Mucosa of rectum (tissue), 2 donors: ENCODE results near the gene PEBP1.

Experiments
- H3K27ac ChIP-seq, 2 donors: one replicate each; pipeline ENCODE4 v1.7.0; 2013; ENCODE audit warnings: inconsistent platforms in 2 of 2, low read depth in 2 of 2, low read length in 2 of 2
- H3K27me3 ChIP-seq, 2 donors: one replicate each; pipeline ENCODE4 v1.7.0; 2013; ENCODE audit warnings: low read length in 2 of 2; ENCODE audit not compliant: control insufficient read depth in 2 of 2, insufficient read depth in 2 of 2
- H3K36me3 ChIP-seq, 2 donors: one replicate each; pipeline ENCODE4 v1.7.0; 2013; ENCODE audit warnings: low read length in 2 of 2; ENCODE audit not compliant: control insufficient read depth in 2 of 2, insufficient read depth in 2 of 2
- H3K4me1 ChIP-seq, 2 donors: one replicate each; pipeline ENCODE4 v1.7.0; 2013; ENCODE audit warnings: low read length in 2 of 2, mild to moderate bottlenecking in 1 of 2; ENCODE audit not compliant: control insufficient read depth in 2 of 2, insufficient read depth in 2 of 2
- H3K4me3 ChIP-seq, 2 donors: one replicate each; pipeline ENCODE4 v1.7.0; 2013; ENCODE audit warnings: low read length in 2 of 2
- H3K9ac ChIP-seq, 2 donors: one replicate each; pipeline ENCODE4 v1.7.0; 2013; ENCODE audit warnings: low read length in 2 of 2, low read depth in 1 of 2, mild to moderate bottlenecking in 1 of 2
- H3K9me3 ChIP-seq, 2 donors: one replicate each; pipeline ENCODE4 v1.7.0; 2013; ENCODE audit warnings: low read length in 2 of 2; ENCODE audit not compliant: control insufficient read depth in 2 of 2
- donor health status: healthy.
- donor health status: Normal muscosa, but diverticular disease.

Gene PEBP1

GRCh38 chr12:118187751-118188435, 52.0 kb downstream of the PEBP1 start:
- no peak overlapping the region for H3K4me3 ChIP-seq
- no peak overlapping the region for H3K9ac ChIP-seq
- H3K27ac ChIP-seq: no peak overlapping the region
- no peaks in the 10 kb centered on the region for H3K27me3 ChIP-seq
- H3K4me1 ChIP-seq: no peaks in the 10 kb centered on the region
- no peaks in the 10 kb centered on the region for H3K9me3 ChIP-seq
- H3K36me3 ChIP-seq: peaks cover 14 to 15% of the 10 kb centered on the region in 2 donors

- no peaks in the 10 kb centered on the region for H3K4me1 ChIP-seq
- no peaks in the 10 kb centered on the region for H3K27me3 ChIP-seq
- no peak overlapping the region for H3K27ac ChIP-seq
These were observed 52.9 kb downstream of the PEBP1 start for GRCh38 chr12:118188690-118189371.

GRCh38 chr12:118189741-118190191, 53.8 kb downstream of the PEBP1 start:
- Histone ChIP-seq H3K9ac (peak overlapping the region in 1 of 2 donors; percentile 33), H3K9me3 (no peaks in the 10 kb centered on the region), H3K27ac (peak overlapping the region; percentile 15 to 20), H3K4me3 (peak overlapping the region; percentile 10 to 20), H3K36me3 (peaks cover 18 to 25% of the 10 kb centered on the region in 2 donors), H3K4me1 (no peaks in the 10 kb centered on the region), H3K27me3 (no peaks in the 10 kb centered on the region)

More at GRCh38 chr12:118188690-118189371, 52.9 kb downstream of the PEBP1 start:
- peak overlapping the region; percentile 11 to 37 for H3K4me3 ChIP-seq
- no peaks in the 10 kb centered on the region for H3K9me3 ChIP-seq
- H3K9ac ChIP-seq: no peak overlapping the region
- peaks cover 18% of the 10 kb centered on the region in 2 donors for H3K36me3 ChIP-seq

DNA sequence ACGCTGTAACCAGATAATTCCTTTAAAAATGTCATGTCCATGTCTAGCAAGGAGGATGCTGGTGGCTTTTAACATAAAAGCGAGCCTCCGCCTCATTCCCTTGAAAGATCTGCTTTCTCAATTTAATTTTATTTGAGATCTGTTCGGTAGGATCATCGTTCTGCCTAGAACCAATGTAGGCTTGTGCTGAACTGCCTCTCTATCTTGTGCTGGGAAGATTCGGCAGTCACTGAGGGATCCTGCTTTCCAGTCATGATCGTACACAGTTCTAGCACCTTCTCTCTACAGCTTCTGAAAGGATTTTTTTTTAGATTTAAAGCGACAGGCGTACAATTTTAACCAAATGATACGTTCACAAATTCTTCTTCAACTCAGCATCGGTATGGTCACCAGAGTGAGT, 54.3 kb downstream of the PEBP1 start:
- H3K9ac ChIP-seq: no peak overlapping the region
- H3K27ac ChIP-seq: peak overlapping the region in 1 of 2 donors; percentile 25
- no peaks in the 10 kb centered on the region for H3K27me3 ChIP-seq
- no peaks in the 10 kb centered on the region for H3K9me3 ChIP-seq
- no peaks in the 10 kb centered on the region for H3K4me1 ChIP-seq
- peak overlapping the region; percentile 19 to 38 for H3K4me3 ChIP-seq
- H3K36me3 ChIP-seq: peaks cover 17 to 26% of the 10 kb centered on the region in 2 donors

DNA sequence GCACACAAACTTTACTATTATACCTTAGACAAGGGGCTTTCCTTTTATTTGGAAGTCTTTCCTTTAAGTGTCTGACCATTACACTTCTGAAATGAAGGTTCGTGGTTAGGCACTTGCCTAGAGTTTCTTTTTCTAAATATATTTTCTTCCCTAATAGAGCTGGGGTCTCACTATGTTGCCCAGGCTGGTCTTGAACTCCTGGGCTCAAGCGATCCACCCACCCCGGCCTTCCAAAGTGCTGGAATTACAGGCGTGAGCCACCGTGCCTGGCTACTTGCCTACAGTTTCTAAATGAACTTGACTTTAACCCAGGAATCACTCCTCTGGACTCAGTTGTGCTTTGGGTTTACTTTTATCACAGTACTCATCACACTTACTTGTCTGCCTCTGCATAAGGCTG, 57.6 kb downstream of the PEBP1 start:
- H3K36me3 ChIP-seq: peaks cover 16 to 26% of the 10 kb centered on the region in 2 donors
- no peaks in the 10 kb centered on the region for H3K27me3 ChIP-seq
- no peak overlapping the region for H3K9ac ChIP-seq
- H3K9me3 ChIP-seq: no peaks in the 10 kb centered on the region
- no peak overlapping the region for H3K4me3 ChIP-seq
- H3K27ac ChIP-seq: no peak overlapping the region
- no peaks in the 10 kb centered on the region for H3K4me1 ChIP-seq

DNA sequence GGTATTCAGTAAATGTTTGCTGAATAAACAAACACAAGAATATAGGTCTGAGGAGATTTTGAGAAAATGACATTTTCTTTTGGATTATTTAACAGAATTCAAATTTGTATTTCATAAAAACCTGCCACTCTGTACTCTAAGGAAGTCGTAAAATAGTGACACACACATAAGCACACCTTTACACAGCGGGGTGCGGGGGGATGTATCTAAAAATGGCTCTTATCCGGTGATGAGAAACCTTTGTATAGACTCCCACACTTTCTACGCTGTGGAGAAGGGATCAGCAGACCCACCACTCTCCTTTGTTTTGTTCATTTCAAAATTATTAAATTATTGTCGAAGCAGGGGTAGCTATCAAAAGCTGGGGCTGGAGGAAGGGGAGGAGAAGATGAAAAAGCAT, 58.0 kb downstream of the PEBP1 start:
- Histone ChIP-seq H3K4me1 (no peaks in the 10 kb centered on the region), H3K27me3 (no peaks in the 10 kb centered on the region), H3K4me3 (no peak overlapping the region), H3K9me3 (no peaks in the 10 kb centered on the region), H3K27ac (no peak overlapping the region), H3K9ac (no peak overlapping the region), H3K36me3 (peaks cover 21 to 25% of the 10 kb centered on the region in 2 donors)
